CMK (cell line): Measurements from ENCODE around the gene FMNL2.

ENCODE experiments used
- DNase-seq: peaks from one replicate; pipeline ENCODE4 v3.0.0-alpha.2; 2010; ENCODE audit warnings: low read depth

FMNL2 gene

DNA sequence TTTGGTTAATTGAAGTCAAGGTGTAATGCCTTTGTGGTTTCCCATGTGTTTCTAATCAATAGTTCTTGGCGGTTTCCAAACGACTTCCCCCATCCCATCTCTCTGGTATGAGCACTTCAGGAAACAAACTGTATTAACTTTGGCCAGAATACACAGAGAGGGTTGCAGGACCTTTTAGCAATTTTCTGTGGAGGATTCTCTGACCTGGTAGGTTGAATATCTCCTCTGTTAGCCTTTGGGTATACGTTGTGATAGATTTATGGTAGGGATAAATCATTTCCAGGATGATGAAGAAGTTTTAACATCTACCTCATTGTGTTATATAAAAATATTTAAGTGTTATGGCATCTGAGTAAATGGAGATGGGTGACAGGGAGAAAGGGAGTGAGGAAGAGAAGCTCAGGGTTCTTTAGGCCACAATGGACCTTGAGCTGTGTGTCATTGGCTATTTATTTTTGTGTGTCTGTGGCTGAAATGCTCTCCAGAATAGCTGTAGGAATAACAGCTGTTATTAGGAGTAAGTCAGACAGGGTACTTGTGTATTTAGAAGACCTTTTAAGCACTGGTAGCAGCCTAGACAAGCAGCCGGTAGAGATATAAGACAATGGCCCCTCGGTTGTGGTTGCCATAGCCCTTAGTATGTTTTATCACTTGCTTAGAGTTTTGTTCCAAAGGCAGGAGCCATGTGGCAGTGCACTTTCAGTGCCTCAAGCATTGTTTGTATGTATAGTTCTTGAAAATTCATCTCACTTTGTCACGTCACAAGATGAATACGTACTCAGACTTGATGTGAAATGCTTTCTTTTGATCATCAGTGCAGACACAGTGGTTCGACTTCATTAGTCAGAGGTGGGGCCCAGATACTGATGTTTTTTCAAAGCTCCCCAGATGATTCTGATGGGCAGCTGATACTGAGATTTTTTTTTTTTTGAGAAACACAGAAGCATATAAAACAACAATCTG is 91.1 kb downstream of the FMNL2 start:
- DNase-seq = no peak

DNA sequence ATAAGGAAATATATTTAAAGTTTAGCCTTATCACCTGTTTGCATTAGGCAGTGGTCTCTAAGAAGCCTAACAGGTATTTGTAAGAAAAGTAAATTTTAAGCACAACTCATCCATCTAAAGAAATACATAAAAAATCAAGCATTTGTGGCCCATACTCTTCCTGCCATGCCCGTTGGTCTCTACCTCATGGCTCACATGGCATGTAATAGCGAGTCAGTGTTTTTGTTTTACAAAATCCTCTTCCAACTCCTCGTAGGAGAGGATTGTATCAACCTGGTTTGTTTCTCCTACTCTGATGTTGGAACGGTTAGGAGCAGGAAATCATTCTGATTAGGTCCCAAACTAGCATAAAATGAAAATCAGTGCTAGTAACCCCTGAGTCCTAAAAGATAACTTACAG is 91.8 kb downstream of the FMNL2 start:
- DNase-seq = no peak

- no peak for DNase-seq
Measured at GRCh38 chr2:152427902-152428301, 92.9 kb downstream of the FMNL2 start.

DNA sequence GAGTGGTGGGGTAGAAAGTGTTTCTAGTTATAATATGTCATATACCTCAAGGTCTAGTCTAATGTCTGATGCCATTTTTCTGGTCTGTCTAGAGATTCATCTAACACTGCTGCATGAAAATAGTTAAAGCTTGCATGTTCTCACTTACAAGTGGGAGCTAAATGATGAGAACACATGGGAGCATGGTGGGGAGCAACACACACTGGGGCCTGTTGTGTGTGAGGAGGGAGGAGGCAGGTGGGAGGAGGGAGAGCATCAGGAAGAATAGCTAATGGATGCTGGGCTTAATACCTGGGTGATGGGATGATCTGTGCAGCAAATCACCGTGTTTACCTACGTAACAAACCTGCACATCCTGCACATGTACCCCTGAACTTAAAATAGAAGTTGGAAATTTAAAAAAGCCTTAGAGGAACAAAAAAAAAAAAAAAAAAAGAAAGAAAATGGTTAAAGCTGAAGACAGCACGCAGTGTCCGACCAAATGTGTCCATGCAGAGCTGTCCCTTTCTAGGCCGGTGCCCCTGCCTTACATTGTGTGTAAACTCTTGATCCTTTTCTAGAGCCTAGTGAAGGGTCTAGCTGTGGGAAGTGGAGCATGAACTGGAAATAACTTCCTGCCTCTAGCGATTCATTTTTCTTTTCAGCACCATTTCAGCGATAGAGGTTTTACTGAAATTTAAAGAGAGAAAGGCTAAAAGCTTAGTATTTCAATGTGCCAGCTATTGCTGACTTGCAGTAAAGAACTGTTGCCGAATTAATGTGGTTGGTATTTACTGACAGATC is 94.0 kb downstream of the FMNL2 start:
- no peak for DNase-seq

- DNase-seq = no peak
Measured at GRCh38 chr2:152430876-152431275, 95.9 kb downstream of the FMNL2 start.

DNA sequence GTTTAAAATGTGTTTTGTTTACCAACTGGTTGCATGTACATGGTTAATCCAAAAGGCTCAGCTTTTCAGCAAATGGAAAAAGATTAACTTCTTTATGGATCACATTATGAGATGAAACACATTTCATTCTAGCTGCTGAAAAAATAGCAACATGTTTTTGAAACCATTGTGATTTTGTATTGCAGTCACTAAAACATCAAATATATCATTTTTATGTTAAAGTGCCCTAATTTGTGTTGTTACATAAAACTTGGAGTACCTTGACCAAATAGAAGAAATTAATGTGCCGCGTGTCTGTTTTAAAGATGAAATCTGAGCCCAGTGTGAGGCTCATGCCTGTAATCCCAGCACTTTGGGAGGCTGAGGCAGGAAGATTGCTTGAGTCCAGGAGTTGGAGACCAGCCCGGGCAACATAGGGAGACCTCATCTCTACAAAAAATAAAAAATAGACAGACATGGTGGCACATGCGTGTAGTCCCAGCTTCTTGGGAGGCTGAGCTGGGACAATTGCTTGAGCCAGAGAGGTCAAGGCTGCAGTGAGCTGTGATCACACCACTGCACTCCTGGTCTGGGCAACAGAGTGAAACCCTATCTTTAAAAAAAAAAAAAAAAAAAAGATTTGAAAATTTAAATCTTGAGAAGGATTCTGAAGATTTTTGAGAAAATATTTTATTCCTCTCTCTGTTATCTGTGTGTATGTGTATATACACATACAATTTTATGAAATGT is 96.6 kb downstream of the FMNL2 start:
- DNase-seq = no peak

- no peak for DNase-seq
Measured at GRCh38 chr2:152432206-152432653, 97.3 kb downstream of the FMNL2 start.

DNA sequence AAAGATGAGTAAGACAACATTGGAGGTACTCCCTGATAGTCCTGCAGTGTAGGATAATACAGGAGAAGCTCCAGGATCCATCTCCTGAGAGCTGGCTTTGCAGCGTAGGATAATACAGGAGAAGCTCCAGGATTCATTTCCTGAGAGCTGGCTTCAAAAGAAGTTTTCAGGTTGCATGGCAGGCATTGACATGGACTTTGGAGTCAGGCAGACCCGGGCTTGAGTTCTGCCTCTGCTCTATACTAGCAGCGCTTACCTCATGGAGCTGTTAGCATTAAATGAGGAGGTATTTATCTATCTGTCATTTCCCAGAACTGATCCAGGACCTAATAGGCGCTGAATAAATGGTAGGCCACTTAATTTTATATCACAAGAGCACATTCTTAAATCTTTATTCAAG is 97.8 kb downstream of the FMNL2 start:
- no peak for DNase-seq

GRCh38 chr2:152433289-152433688 is 98.3 kb downstream of the FMNL2 start:
- no peak for DNase-seq

GRCh38 chr2:152433791-152434190 is 98.8 kb downstream of the FMNL2 start:
- DNase-seq = no peak

DNA sequence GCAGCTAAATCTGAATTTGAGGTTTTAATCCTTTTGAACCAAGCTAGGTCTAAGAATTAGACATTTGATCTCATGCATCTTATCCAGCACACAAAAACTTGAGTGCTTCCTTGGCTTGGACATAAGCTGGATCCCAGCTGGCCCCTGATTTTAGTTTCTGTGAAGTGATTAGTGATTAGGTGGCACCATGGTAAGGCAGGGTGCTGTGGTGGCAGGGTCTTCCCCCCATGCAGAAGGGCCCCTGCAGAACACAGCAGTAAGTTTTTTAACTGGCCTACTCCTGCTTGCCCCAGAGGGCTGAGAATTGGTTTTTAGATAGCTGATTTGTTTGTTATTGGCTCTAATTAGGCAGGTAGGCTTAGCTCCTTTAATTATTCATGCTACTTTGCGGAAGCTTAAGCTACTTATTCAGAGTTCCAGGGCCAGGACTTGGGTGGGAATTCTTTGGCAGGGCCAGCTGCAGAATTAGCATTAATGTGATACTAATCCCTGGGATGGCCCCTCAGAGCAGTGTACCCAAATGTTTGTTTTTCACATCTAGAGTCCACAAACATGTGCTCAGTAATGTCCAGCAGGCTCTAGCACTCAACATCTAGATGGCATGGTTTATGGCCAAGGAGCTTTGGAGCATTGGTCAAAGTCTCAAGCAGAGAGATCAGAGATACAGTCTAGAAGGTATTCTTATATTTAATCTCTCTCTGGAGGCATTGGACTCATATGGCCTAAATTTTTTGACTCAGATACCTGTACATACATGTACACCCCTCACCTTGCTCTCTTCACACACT is 99.6 kb downstream of the FMNL2 start:
- no peak for DNase-seq

DNA sequence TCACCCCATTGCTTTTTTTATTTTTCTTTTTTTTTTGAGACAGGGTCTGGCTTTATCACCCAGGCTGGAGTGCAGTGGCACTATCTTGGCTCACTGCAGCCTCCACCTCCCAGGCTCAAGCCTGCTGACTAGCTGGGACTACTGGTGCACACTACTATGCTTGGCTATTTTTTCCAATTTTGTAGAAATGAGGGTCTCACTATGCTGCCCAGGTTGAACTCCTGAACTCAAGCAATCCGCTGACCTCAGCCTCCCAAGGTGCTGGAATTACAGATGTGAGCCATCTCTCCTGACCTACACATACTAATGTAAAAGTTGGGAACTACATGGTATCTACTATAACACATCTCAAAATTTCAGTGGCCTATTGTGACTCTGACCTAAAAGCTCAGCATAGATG is 101.2 kb downstream of the FMNL2 start:
- DNase-seq = no peak

- no peak for DNase-seq
Measured at GRCh38 chr2:152437276-152438108, 102.5 kb downstream of the FMNL2 start.

DNA sequence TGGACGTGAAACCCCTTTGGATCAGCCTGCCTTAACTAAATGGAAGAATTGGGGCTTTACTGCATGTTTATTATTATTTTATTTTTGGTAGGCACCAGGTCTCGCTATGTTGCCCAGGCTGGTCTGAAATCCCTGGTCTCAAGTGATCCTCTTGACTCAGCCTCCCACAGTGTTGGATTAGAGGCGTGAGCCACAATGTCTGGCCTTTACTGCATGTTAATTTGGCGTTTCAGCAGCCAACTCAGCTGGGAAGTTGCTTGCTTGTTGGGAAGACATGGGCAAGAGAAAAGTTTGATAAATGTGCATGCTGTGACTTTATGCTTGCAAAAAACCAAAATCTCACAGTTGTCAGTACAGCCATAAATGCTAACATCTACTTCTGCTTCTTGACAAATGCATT is 105.1 kb downstream of the FMNL2 start:
- no peak for DNase-seq

DNA sequence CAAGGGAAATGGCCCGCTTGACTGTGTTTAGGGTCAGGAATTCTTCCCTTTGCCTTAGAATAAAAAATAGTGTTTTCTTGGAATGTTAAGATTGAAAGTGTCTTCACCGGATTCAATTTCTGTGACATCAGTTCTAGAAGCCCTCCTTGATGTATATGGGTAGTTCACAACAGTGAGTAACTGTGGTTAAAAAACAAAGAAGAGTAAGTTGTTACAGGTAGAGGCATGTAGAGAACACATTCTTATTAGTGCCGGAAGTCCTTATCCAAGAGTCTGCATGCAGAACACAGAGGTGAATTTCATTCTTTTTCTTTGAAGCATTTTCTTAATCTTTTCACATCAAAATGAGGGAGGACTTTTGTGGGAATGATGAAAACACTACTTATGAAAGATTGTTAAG is 105.5 kb downstream of the FMNL2 start:
- DNase-seq = no peak

DNA sequence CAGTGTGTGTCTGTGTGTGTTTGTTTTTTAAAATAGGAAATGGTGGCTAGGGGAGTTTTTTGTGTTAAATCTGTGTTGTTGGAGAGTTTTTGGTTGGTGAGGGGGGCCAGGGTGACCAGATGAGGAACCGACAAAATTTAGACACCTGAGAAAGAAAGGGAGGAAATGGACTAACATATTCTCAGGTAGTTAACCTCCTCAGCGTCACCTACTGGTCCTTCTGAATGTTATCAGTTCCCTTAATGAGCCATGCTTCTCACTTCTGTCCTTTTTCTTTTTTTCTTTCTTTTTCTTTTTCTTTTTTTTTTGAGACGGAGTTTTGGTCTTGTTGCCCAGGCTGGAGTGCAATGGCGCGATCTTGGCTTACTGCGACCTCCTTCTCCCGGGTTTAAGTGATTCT is 107.0 kb downstream of the FMNL2 start:
- no peak for DNase-seq

GRCh38 chr2:152443771-152444170 is 108.8 kb downstream of the FMNL2 start:
- DNase-seq = no peak

DNA sequence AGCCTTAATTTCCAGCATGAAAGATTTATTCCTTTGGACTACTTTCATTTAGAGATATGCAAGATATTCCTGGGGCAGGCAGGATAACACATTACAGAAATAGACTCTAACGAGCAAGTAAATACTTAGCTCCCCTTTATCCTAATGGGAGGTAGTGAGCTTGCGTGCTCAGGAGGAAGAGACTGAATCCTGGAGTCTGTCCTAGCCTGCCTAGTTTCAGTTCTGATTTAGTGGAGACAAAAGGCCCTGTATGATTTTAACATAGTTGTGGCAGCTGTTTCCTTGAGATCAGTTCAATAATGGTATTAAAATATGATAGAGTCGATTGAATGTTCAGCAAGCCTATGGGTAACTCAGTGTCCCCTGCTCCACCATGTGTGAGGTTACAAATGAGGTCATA is 109.5 kb downstream of the FMNL2 start:
- DNase-seq = no peak

- DNase-seq = no peak
Measured at GRCh38 chr2:152445375-152445774, 110.4 kb downstream of the FMNL2 start.

GRCh38 chr2:152445791-152446201 is 110.8 kb downstream of the FMNL2 start:
- no peak for DNase-seq

- no peak for DNase-seq
Measured at GRCh38 chr2:152446213-152446612, 111.2 kb downstream of the FMNL2 start.
